Stimulated activated CD8-positive, alpha-beta memory T cell treated with anti-CD3 and anti-CD28 coated beads, Interleukin-7, amount 100 ng/mL, for 1 hour (primary cell): ENCODE measurements around the gene ZBTB21.
"Not testable (repeated sequence)": the region's sequence is repeated elsewhere in the genome, so short reads cannot be mapped to it uniquely, and the experiment has no call there.

Experiments
- DNase-seq, 2 donors: peaks; one replicate each; pipeline ENCODE4 v3.0.0-alpha.2; 2020; ENCODE audit warnings: low read depth in 2 of 2

ZBTB21 gene

GRCh38 chr21:41952568-41953248 is 57.5 kb downstream of the ZBTB21 start:
- no peak for DNase-seq

DNA sequence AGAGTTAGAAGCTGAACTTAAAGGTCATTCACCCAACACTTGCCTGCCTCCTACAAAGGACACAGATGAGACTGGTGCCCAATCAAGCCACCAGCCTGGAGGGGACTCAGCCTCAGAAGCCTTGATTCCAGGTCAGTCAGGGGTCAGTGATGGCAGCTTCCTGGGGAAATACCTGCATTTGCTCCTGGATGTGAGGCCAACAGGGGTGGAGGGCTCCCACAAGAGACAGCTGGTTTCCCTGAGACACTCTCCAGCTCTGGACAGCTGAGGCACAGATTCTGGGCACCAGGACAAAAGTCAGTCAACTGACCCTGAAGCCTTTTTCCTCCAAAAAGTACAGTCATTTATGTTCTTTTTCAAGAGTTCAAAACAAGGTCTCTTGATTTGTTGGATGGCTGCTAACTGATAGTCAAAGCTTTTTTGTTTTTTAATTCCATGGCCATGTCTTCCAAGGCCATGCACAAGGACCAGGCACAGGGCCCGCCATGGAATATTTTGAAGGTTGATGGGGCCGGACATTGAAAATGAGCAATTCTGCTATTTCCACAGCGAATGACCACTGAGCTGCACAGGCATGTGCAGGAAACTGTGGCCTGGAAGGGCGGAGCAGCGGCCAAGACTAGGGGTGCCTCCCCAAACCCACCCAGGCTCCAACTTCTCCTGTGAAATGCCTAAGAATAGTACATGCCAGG is 58.1 kb downstream of the ZBTB21 start:
- DNase-seq = no peak

- DNase-seq = no peak
Observed at GRCh38 chr21:41950941-41951351, 59.2 kb downstream of the ZBTB21 start.

- DNase-seq = not testable (repeated sequence)
Observed at GRCh38 chr21:41949631-41950030, 60.5 kb downstream of the ZBTB21 start.

DNA sequence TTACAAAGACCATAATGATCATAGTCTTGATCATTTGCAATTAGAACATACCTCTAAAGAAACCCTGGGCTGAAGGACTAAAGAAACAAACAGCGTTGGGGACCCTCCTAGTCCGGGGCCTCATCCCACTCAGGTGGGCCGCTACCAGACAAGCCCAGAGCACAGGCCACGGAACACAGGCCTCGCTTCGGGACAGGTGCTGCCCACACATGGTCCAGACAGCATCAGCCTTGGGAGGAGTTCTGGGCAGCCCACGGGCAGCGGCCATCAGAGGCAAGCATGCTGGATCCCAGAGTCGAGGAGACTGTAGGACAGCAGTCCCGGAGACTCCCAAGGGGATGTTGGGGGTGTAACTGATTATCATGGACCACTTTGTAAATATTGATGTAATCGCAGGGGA is 61.3 kb downstream of the ZBTB21 start:
- DNase-seq = no peak

DNA sequence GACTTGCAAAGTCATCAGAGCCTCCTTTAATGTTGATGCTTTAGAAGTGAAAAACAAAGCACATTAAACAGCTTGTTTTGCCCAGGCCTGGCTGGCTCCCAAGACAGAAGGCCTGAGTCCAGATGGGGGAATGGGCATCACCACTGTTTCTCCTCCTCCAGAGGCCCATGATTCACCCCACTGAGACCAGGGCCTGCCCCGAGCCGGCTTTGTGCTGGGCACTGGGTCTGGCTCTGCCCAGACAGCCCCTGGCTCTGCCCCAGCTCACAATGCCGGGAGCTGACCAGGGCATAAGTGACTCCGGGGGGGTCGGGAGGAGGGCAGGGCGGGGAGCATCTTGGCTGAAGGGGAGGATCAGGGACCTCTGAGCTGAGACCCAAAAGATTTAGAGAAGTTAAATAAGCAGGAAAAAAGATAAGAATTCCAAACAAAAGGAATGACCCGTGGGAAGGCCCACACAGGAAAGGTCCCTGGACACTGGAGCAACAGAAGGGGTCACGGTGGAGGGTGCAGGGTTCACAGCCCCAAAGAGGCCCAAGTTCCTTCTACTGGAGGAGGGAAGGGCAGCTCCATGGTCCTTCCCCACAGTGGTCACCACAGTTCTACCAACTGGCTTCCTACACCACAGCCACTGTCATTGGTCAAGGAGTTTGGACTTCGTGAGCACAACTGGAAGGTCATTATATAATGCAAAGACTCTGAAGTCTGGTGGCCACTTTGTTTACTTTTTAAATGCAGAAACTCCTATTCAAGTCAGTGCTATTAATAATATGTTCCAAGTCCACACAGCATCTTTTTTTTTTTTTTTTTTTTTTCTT is 61.9 kb downstream of the ZBTB21 start:
- DNase-seq = no peak

GRCh38 chr21:41945982-41946381 is 64.2 kb downstream of the ZBTB21 start:
- no peak for DNase-seq

DNA sequence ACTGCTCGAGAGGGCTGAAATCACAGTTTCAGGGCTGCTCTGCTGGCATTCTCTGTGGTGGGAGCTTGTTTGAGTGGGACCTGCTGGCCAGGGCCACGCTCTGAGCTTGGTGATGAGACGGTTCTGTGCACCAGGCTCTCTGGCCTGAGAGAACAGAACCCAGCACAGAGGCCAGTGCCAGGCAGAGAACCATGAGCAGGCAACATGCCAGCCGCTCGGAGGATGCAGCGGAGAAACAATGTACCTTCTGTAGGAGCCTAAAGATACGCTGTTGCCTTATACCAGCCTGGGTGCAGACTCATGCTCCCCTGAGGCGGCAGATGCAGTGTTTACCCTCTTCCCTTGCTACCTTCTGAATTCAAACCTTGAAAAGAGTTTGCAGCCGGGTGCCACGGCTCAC is 66.3 kb downstream of the ZBTB21 start:
- DNase-seq = no peak

DNA sequence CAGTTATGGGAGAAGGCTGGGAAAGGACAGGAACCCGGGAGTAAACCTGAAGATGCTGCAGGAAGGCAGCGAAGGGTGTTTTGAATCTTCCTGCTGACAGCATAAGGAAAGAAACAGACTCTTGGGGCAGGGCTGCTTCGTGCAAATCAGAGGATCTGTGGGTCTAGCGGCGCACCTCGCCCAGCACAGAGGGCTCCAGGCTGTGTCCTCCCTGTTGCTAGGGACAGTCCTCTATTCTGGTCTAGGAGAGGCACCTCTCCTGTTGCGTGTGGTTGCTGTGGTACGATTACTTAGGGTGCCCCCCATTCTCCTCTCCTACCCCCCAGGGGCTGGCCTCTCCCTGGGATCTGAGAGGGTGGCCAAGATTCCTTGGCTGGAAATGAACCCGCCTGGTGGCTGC is 67.7 kb downstream of the ZBTB21 start:
- DNase-seq = no peak

DNA sequence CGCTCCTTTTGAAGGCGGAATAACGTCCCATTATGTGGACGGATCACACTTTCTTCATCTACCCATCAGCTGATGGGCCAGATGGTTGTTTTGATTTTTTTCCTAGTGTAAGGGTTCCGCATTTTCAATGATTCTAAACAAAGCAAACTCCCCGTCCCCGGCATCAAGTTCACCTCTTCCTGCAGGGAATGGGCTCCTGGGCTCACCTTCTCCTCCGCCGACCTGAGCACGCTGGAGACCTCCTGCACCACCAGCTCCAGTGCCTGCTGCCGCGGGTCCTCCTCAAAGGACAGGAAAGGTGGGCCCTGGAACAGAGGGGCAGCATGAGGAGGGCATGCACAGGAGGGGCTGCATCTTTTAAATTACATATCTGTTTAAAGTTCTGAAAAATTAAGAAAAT is 68.2 kb downstream of the ZBTB21 start:
- no peak for DNase-seq

DNA sequence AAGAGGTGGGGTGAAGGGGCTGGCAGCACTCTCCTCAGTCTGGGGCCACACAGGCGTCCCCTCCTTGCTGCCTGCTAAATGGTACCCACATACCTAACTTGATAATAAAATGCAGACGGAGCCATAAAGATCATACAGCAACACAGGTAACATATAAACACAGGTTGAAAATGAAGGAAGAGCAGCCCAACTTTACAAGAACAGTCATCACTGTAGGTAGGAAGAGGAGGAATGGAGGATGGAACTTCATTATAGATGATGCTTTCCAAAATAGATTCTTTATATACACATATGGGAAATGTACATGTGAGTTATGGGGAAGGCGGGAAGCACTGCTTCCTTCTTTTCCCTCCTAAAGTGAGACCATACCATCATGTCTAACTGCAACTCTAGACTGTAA is 69.7 kb downstream of the ZBTB21 start:
- no peak for DNase-seq

- no peak for DNase-seq
Observed at GRCh38 chr21:41939391-41939790, 70.8 kb downstream of the ZBTB21 start.
